SH-SY5Y (cell line): ENCODE data around the gene PLCL2.

ENCODE experiments used
- GATA2 ChIP-seq: IDR thresholded peaks from 2 replicates; pipeline ENCODE4 v1.6.1; 2011; ENCODE audit warnings: mild to moderate bottlenecking, low read depth, low read length
- GATA3 ChIP-seq: IDR thresholded peaks from 2 replicates; pipeline ENCODE4 v1.6.1; 2011; ENCODE audit warnings: low read depth, mild to moderate bottlenecking, low read length, moderate library complexity

- no peak for TF ChIP-seq GATA2
- TF ChIP-seq GATA3: no peak
Measured at GRCh38 chr3:16935781-16936180, 51.0 kb downstream of the PLCL2 start.
